Measurements from ENCODE around the gene IFI35.
A peak's percentile ranks its signal among the peaks of the same experiment; 100 is the strongest.

GRCh38 chr17:42980766-42981397 lies 25.7 kb upstream of the IFI35 start:
- TF ChIP-seq POLR2A (IDR thresholded peaks at IDR 0.05) (no peak), CTCF (IDR thresholded peaks at IDR 0.05) (peak in 1 of 3 donors; percentile 27)
